GM15510 (cell line): ENCODE data around the gene TRMT6.
A peak's percentile ranks its signal among the peaks of the same experiment; 100 is the strongest.

Experiments
- POLR2A ChIP-seq: IDR thresholded peaks from 3 replicates; pipeline ENCODE4 v1.6.1; 2011; ENCODE audit warnings: borderline replicate concordance; ENCODE audit not compliant: insufficient read length; ENCODE audit errors: extremely low read depth

The TRMT6 gene, protein sequence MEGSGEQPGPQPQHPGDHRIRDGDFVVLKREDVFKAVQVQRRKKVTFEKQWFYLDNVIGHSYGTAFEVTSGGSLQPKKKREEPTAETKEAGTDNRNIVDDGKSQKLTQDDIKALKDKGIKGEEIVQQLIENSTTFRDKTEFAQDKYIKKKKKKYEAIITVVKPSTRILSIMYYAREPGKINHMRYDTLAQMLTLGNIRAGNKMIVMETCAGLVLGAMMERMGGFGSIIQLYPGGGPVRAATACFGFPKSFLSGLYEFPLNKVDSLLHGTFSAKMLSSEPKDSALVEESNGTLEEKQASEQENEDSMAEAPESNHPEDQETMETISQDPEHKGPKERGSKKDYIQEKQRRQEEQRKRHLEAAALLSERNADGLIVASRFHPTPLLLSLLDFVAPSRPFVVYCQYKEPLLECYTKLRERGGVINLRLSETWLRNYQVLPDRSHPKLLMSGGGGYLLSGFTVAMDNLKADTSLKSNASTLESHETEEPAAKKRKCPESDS

DNA sequence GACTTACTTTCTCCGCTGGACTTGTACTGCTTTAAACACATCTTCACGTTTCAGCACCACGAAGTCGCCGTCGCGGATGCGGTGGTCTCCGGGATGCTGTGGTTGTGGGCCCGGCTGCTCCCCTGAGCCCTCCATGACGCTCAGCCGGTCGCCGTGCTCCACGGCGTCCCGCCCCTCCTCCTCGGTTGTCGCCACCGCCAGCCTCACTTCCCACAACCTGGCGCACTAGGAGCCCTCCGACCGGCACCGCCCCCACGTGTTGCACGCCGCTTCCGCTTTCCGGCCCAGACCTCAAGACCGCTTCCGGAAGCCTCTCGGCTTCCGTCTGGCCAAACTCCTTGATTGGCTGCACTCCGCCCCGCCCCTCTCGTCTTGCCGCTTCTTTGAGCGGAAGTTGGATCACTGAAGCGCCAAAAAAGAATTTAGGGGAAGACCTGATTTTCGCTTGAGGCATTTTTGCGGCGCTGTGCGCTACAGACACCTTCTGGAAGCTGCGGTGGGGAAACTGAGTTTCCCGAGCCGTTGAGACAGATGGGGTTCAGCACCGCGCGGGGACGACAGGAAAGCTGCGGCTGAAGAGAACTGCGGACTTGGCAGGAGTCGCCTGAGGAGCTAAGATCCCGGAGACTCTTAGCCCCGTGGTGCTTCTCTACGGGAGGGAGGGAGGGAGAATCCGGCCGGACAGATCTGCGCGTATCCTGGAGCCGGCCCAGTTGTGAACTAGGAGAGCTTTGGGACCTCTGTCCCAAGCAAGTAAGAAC, at the start of gene TRMT6, which contains the start of gene MCM8:
Gene TRMT6, minus strand, starts transcription at position 263 of the 761 bp plus-strand sequence. Its CDS starts 128 bp downstream, at position 135.
Gene MCM8, plus strand, starts transcription at position 382 of the 761 bp plus-strand sequence. CDS start 1,364 bp downstream, outside the sequence.
- TF ChIP-seq POLR2A: peak; percentile 81

- TF ChIP-seq POLR2A: no peak
Observed at GRCh38 chr20:5999783-6000182, 49.5 kb upstream of the TRMT6 start.

GRCh38 chr20:5996765-5997164, 46.4 kb upstream of the TRMT6 start:
- TF ChIP-seq POLR2A: no peak

GRCh38 chr20:5991623-5992441, 41.5 kb upstream of the TRMT6 start:
- TF ChIP-seq POLR2A: no peak

GRCh38 chr20:5990946-5991345, 40.6 kb upstream of the TRMT6 start:
- TF ChIP-seq POLR2A: no peak

DNA sequence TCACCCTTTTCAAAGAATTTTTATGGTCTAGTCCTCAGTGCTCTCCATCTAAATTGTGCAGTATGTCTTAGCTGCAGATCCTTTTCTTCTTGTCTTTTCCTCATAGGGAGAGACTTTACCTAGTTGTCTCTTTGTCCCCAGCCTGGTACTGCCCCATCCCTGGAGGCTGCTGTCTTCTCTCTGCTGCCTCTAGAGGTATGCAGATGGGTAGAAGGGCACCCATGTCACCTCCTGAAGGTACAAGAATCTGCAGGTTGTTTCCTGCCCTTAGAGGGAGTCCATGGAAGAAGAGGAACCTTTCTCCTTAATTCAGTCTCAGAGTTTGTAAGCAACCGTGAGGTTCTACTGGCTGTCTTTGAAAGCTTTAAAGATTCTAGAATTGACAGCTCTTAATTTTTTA, 39.2 kb upstream of the TRMT6 start:
- TF ChIP-seq POLR2A: no peak

DNA sequence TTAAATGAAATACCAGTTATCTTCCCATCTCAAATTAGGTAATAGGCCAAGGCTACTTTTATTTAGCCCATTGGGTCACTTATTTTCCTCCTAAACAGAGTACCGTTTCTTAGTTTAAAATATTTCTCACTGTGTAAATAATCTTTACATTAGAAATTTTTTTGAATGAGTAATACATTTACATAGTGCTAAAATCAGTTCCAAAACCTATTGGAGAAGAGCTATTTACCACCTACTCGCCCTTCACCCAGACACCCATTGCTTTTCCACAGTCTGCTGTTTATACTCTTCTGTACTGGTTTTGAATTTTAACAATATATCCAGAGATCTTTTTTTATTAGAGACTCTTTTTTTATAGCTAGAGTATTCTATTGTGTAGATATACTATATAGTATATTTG, 37.0 kb upstream of the TRMT6 start:
- no peak for TF ChIP-seq POLR2A

DNA sequence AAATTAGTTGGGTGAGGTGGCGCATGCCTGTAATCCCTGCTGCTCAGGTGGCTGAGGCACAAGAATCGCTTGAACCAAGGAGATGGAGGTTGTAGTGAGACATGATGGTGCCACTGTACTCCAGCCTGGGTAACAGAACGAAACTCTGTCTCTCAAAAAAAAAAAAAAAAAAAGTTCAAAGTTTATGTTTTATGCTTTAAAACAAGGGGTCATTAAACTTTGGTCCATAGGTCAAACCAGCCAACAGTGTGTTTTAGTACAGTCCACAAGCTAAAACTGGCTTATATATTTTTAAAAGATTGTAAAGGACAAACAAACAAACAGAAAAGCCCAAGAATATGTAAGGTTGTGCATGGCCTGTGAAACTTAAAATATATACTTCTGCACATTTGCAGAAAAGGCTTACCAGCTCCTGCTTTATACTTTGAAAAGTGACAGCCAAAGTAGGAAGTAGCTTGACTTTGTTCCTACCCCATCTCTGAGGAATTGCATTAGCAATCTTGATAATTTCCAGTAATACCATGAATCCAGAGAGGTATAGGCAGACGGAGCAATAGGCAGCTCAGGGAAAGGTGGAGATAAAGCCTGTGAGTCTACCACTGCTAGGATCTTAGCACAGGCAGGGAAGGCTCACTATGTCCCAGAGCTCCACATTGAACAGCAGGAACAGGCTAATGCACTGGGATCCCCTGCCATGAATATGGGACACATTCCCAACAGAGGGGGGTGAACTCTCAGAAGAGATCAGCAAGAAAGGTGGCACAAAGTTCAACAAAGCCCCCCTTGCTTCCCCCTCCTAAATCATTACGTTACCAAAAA, 30.6 kb upstream of the TRMT6 start:
- TF ChIP-seq POLR2A: no peak

- no peak for TF ChIP-seq POLR2A
Observed at GRCh38 chr20:5979801-5980200, 29.5 kb upstream of the TRMT6 start.

GRCh38 chr20:5977975-5978374, 27.6 kb upstream of the TRMT6 start:
- no peak for TF ChIP-seq POLR2A

GRCh38 chr20:5977223-5977622, 26.9 kb upstream of the TRMT6 start:
- no peak for TF ChIP-seq POLR2A

- TF ChIP-seq POLR2A: no peak
Observed at GRCh38 chr20:5975778-5976177, 25.4 kb upstream of the TRMT6 start.

- no peak for TF ChIP-seq POLR2A
Observed at GRCh38 chr20:5974531-5974930, 24.2 kb upstream of the TRMT6 start.

GRCh38 chr20:5973971-5974370, 23.6 kb upstream of the TRMT6 start:
- no peak for TF ChIP-seq POLR2A
